Heart right ventricle (tissue), 16 donors: Measurements from ENCODE around the gene SLC17A8. TPM values are rescaled to one million over a fixed set of nuclear protein-coding genes. Genes with fewer than 3 reads are reported as not detected.

Experiments used
- ATAC-seq, 8 donors: fragments of 200-7000 bp; cut with Tn5 transposase; one replicate each; pipeline ENCODE4 v1.9.1; 2020; ENCODE audit warnings: mild to moderate bottlenecking in 8 of 8, moderate library complexity in 8 of 8, moderate number of reproducible peaks in 1 of 8
- DNase-seq, 2 donors: peaks; one replicate each; pipeline ENCODE4 v3.0.0-alpha.2; 2020
- H3K27ac ChIP-seq, 10 donors: fragments of 200-600 bp; sonication (generic) in 2 of 10; one replicate each; pipeline versions ENCODE4 v1.5.0 to v1.8.0; 2020 to 2022; ENCODE audit warnings: mild to moderate bottlenecking in 3 of 10
- H3K27me3 ChIP-seq, 7 donors: fragments of 200-600 bp; one replicate each; pipeline ENCODE4 v1.8.0; 2021 to 2022; ENCODE audit warnings: mild to moderate bottlenecking in 2 of 7
- H3K36me3 ChIP-seq, 9 donors: fragments of 200-600 bp; sonication (generic) in 1 of 9; one replicate each; pipeline versions ENCODE4 v1.5.0 to v1.8.0; 2020 to 2022; ENCODE audit warnings: mild to moderate bottlenecking in 2 of 9
- H3K4me1 ChIP-seq, 9 donors: fragments of 200-600 bp; sonication (generic) in 1 of 9; one replicate each; pipeline versions ENCODE4 v1.5.0 to v1.8.0; 2020 to 2022; ENCODE audit warnings: mild to moderate bottlenecking in 4 of 9
- H3K4me3 ChIP-seq, 10 donors: fragments of 200-600 bp; sonication (generic) in 2 of 10; one replicate each; pipeline versions ENCODE4 v1.5.0 to v1.8.0; 2020 to 2022; ENCODE audit warnings: mild to moderate bottlenecking in 7 of 10, moderate library complexity in 2 of 10
- H3K9me3 ChIP-seq, 11 donors: fragments of 200-600 bp in 10 of 11; sonication (generic) in 2 of 11; one replicate each; pipeline versions ENCODE4 v1.5.0 to v1.8.0; 2013 to 2022; ENCODE audit warnings: mild to moderate bottlenecking in 2 of 11, control low read depth in 1 of 11, moderate library complexity in 1 of 11
- WGBS, 2 donors: extraction: QIAGEN DNeasy Blood & Tissue Kit; methylation state at CpG; one replicate each; pipeline ENCODE4 v1.1.7; 2013; ENCODE audit warnings: inconsistent platforms in 1 of 2; 5-methylcytosine and 5-hydroxymethylcytosine counted together
- intact Hi-C, 10 donors: fragments of 100-400 bp; cut with DNase I; formaldehyde crosslinking; loops; one replicate each; pipeline versions ENCODE4 v1.11.1 to v1.14.2; 2022
- polyA plus RNA-seq, 2 donors: library from polyadenylated mRNA; stranded (reverse); fragments of 200-250 nt; gene quantifications; one replicate each; pipeline ENCODE4 v1.2.3, GENCODE V29; 2013
- total RNA-seq, 10 donors: library from RNA; stranded (reverse); fragmentation: NEBNext Ultra II Directional in 3 of 10; extraction: Animal tissue kit (Norgen Biotek cat#: 25700) in 3 of 10; gene quantifications; one replicate each; pipeline versions ENCODE4 v1.2.1 to v1.2.4, GENCODE V29; 2021 to 2023
- TF ChIP-seq, protein P1 (sequence below), 9 donors: fragments of 200-600 bp; sonication (generic) in 2 of 9; IDR thresholded peaks; one replicate each; pipeline versions ENCODE4 v1.5.0 to v1.8.0; 2021 to 2022; ENCODE audit warnings: antibody characterized with exemption in 9 of 9, mild to moderate bottlenecking in 5 of 9, moderate library complexity in 1 of 9
- donor health status: Arrhythmogenic right ventricular cardiomyopathy.
- donor health status: ischemic (EF 13 %, LVEDD 7.1; RV severe dilation, severe dysfunction).
- donor health status: healthy with polysubstance abuse.
- donor health status: DM: no; HTN: yes; CAD: no.
- donor health status: DM: no; HTN: no; CAD: no.
- donor health status: ischemic (EF 25% LVEDD 6.9; RV normal size, moderate dysfunction).
- donor health status: ischemic (EF 25% LVEDD 5.7; RV mildly dilated, moderate dysfunction).
- donor health status: healthy.
- donor health status: DM: yes; HTN: yes; CAD: no.
- donor health status: Ischemic cardiomyopathy.
- donor health status: ischemic (EF 35%, LVEDD 5.7; RV mildly dilated, moderate dysfunction).
- donor health status: nonischemic (EF 11% LVEDD 7.7; RV severe dilation, severe dysfunction).
- donor health status: DM: yes; HTN: yes; CAD: no.
- donor health status: PGD.
- donor health status: ischemic (EF 29% LVEDD 5.4; RV normal size, mild dysfunction).
- donor health status: nonischemic (EF 23%, LVEDD 6.1; RV moderate dilation, normal function).

Gene SLC17A8
- total and polyA plus RNA-seq, 12 donors = 0.08 to 0.17 TPM; not detected in 10

DNA sequence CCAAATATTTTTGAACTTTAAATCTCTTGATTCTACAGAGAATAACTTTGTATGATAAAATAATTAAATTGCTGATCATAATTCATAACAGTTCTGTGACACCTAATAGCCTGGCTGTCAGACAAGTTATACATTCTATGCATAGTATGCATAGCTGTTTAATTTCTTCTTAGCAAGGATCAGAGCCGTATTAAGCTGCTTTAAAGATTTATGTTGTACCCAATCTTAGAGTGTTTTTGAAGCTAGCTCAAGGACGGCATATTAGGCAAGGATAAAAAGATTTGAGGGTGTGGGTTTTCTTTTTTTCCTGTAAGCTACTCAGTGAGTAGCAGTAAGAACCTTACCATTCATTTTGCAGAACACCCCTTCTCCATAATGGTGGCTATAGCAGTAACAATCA is 45.9 kb downstream of the SLC17A8 start:
- ATAC-seq = no peak
- intact Hi-C loops = loop anchor here in 1 of 10 donors (5.0 kb wide), 1 partner anchor 55 kb away; no protein-coding TSS in a partner anchor
- H3K4me1 ChIP-seq = no peaks in the 10 kb centered on the region

DNA sequence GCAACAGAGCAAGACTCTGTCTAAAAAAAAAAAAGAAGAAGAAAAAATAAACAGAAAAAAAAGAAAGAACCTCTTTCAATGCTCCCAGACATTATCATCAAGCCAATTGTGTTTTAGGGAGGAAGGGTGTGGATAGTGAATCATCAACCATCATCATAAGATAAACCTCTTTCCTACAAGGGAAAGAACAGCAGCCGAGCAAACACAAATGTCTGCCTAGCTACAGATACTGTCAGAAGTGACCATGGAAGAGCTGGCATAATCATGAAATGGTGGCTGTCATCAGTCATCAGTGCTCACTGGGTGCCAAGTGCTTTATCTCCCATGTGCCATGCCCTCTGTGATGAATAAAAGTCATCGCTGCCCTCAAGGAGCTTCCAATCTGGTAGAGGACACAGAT is 46.6 kb downstream of the SLC17A8 start:
- DNase-seq (no peak), ATAC-seq (no peak)
- WGBS, 2 donors = 78 to 80% methylated on average over 2 of the region's 2 CpGs
- Histone ChIP-seq H3K4me1 (no peaks in the 10 kb centered on the region), H3K36me3 (no peaks in the 10 kb centered on the region), H3K4me3 (no peak overlapping the region), H3K27me3 (no peaks in the 10 kb centered on the region), H3K9me3 (peaks cover 0 to 6% (median 0%) of the 10 kb centered on the region in 11 donors), H3K27ac (no peak overlapping the region)
- TF ChIP-seq, protein P1, sequence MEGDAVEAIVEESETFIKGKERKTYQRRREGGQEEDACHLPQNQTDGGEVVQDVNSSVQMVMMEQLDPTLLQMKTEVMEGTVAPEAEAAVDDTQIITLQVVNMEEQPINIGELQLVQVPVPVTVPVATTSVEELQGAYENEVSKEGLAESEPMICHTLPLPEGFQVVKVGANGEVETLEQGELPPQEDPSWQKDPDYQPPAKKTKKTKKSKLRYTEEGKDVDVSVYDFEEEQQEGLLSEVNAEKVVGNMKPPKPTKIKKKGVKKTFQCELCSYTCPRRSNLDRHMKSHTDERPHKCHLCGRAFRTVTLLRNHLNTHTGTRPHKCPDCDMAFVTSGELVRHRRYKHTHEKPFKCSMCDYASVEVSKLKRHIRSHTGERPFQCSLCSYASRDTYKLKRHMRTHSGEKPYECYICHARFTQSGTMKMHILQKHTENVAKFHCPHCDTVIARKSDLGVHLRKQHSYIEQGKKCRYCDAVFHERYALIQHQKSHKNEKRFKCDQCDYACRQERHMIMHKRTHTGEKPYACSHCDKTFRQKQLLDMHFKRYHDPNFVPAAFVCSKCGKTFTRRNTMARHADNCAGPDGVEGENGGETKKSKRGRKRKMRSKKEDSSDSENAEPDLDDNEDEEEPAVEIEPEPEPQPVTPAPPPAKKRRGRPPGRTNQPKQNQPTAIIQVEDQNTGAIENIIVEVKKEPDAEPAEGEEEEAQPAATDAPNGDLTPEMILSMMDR (IDR thresholded peaks at IDR 0.05) = no peak
- intact Hi-C loops = loop anchor here in 1 of 10 donors (5.0 kb wide), 1 partner anchor 56 kb away; no protein-coding TSS in a partner anchor

More for the DNA sequence above, 45.9 kb downstream of the SLC17A8 start:
- H3K9me3 ChIP-seq = peaks cover 0 to 6% (median 0%) of the 10 kb centered on the region in 11 donors
- no peaks in the 10 kb centered on the region for H3K27me3 ChIP-seq
- WGBS, 2 donors = 79 to 81% methylated on average over 2 of the region's 2 CpGs
- no peak for DNase-seq
- no peak overlapping the region for H3K27ac ChIP-seq
- H3K4me3 ChIP-seq = no peak overlapping the region
- TF ChIP-seq, protein P1 (IDR thresholded peaks at IDR 0.05) = no peak
- no peaks in the 10 kb centered on the region for H3K36me3 ChIP-seq

DNA sequence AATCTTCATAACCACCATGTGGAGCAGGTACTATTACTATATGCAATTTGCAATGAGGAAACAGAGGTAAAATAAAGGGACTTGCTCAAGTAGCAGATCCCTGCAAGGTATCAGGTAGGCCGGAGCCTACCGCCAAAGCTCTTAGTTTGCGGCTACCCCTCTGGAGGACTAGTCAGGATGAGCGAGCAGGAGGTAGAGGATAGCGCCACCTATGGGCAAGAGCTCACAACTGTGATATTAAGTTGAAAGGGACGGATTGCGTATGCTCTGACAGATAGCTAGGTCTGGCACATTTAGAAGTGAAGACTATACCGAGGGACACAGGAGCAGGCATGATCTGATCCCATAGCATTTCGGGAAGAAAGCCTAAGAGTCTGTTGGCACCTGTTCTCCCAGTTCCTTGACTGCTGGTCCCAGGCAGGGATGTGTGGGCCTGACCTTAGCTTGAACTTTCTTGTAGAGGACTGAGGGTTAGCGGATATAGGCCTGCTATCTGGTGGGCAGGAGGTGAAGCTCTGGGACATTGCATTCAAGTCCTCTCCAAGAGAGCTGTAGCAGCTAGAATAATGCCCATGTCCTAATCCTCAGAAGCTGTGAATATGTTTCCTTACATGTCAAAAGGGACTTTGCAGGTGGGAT is 48.0 kb downstream of the SLC17A8 start:
- Histone ChIP-seq H3K4me3 (no peak overlapping the region), H3K36me3 (no peaks in the 10 kb centered on the region), H3K27ac (no peak overlapping the region), H3K27me3 (no peaks in the 10 kb centered on the region), H3K4me1 (no peaks in the 10 kb centered on the region), H3K9me3 (peaks cover 0 to 6% (median 0%) of the 10 kb centered on the region in 11 donors)
- WGBS, 2 donors = 33 to 48% methylated on average over 10 of the region's 10 CpGs
- TF ChIP-seq, protein P1 (IDR thresholded peaks at IDR 0.05) = peak in 8 of 9 donors; percentile 12 to 43 (median 38)
- no peak for ATAC-seq
- no peak for DNase-seq
- intact Hi-C loops = loop anchor here in 1 of 10 donors (5.0 kb wide), 1 partner anchor 58 kb away; no protein-coding TSS in a partner anchor

DNA sequence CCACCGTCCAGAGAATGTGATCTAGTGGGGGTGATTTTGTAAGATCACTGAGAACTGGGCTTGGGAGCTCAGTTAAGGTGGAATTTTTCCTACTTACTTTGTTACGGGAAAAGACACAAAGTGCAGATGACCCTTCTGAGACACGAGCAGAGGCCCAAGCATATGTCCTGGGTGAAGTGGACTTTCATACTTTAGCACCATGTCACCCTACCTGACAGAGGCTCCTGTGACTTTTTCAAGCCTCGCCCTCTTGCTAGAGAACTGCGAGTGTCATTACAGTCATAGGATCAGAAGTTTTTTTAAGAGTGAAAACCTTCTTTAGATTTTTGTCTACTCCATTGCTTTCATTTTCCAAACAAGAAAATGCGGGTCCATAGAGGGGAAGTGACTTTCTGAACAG is 56.1 kb downstream of the SLC17A8 start:
- 88 to 92% methylated on average over 6 of the region's 6 CpGs for WGBS, 2 donors
- ATAC-seq (no peak), DNase-seq (no peak)
- Histone ChIP-seq H3K9me3 (no peaks in the 10 kb centered on the region), H3K4me1 (no peaks in the 10 kb centered on the region), H3K36me3 (no peaks in the 10 kb centered on the region), H3K27me3 (no peaks in the 10 kb centered on the region), H3K27ac (no peak overlapping the region), H3K4me3 (no peak overlapping the region)
- TF ChIP-seq, protein P1 (IDR thresholded peaks at IDR 0.05) = no peak
- intact Hi-C loops = no loop called here
